HL-60 (cell line): Measurements from ENCODE around the gene KRTAP4-12.
"Not testable (repeated sequence)": the region's sequence is repeated elsewhere in the genome, so short reads cannot be mapped to it uniquely, and the experiment has no call there.

Source experiments
- DNase-seq, 2 experiments: peaks; one replicate each; pipeline ENCODE4 v3.0.0-alpha.2; 2010 to 2020; ENCODE audit warnings: low read depth in 1 of 2, low spot score in 1 of 2
- H3K27ac ChIP-seq: fragments of 250-450 bp; sonication (Bioruptor Pico); replicated peaks from 2 replicates; pipeline ENCODE4 v1.5.1; 2020; ENCODE audit warnings: mild to moderate bottlenecking, moderate library complexity
- H3K27me3 ChIP-seq: fragments of 250-450 bp; sonication (Bioruptor Pico); 2 replicates; pipeline ENCODE4 v1.5.1; 2021; ENCODE audit warnings: mild to moderate bottlenecking, moderate library complexity; ENCODE audit not compliant: insufficient read depth, poor library complexity, severe bottlenecking
- H3K4me3 ChIP-seq: replicated peaks from 2 replicates; pipeline ENCODE4 v1.5.1; 2011; ENCODE audit warnings: mild to moderate bottlenecking, control low read depth, low read length; ENCODE audit not compliant: insufficient read depth
- CTCF ChIP-seq: IDR thresholded peaks from one replicate; pipeline ENCODE4 v1.5.1; 2011; ENCODE audit warnings: low read length, control low read depth, inconsistent platforms; ENCODE audit not compliant: insufficient read depth
- GABPA ChIP-seq: IDR thresholded peaks from 2 replicates; pipeline ENCODE4 v1.6.1; 2012; ENCODE audit warnings: low read depth
- POLR2AphosphoS5 ChIP-seq: IDR thresholded peaks from 2 replicates; pipeline ENCODE4 v1.6.1; 2012; ENCODE audit warnings: low read depth
- REST ChIP-seq: IDR thresholded peaks from 2 replicates; pipeline ENCODE4 v1.6.1; 2012; ENCODE audit warnings: low read depth; ENCODE audit not compliant: insufficient replicate concordance
- SPI1 ChIP-seq: IDR thresholded peaks from 2 replicates; pipeline ENCODE4 v1.6.1; 2012; ENCODE audit warnings: low read depth, mild to moderate bottlenecking, borderline replicate concordance

KRTAP4-12 gene

GRCh38 chr17:41118721-41119120 lies 5.3 kb downstream of the KRTAP4-12 start:
- TF ChIP-seq POLR2AphosphoS5 (no peak), CTCF (no peak), REST (no peak), GABPA (no peak), SPI1 (no peak)
- Histone ChIP-seq H3K4me3 (no peak overlapping the region), H3K27me3 (no peaks in the 10 kb centered on the region), H3K27ac (no peak overlapping the region)
- DNase-seq = no peak

GRCh38 chr17:41117846-41118386 lies 6.1 kb downstream of the KRTAP4-12 start, which contains the start of gene KRTAP4-11:
KRTAP4-11 (minus strand) TSS chr17:41118373; CDS start chr17:41118315, 58 bp downstream.
- H3K4me3 ChIP-seq, H3K27me3 ChIP-seq, DNase-seq, H3K27ac ChIP-seq: not testable (repeated sequence)

- Histone ChIP-seq H3K27me3 (no peaks in the 10 kb centered on the region), H3K4me3 (no peak overlapping the region), H3K27ac (no peak overlapping the region)
- peak in 1 of 2 experiments; percentile 18 for DNase-seq
- TF ChIP-seq REST = no peak
- peak; percentile 56 for TF ChIP-seq SPI1
Measured at GRCh38 chr17:41116297-41116696, 7.7 kb downstream of the KRTAP4-12 start.

- no peaks in the 10 kb centered on the region for H3K27me3 ChIP-seq
- DNase-seq = no peak
Measured at GRCh38 chr17:41111151-41111885, 12.7 kb downstream of the KRTAP4-12 start.

More at GRCh38 chr17:41111151-41111885, 12.7 kb downstream of the KRTAP4-12 start:
- TF ChIP-seq REST (no peak), CTCF (no peak), SPI1 (no peak), POLR2AphosphoS5 (no peak), GABPA (no peak)
- Histone ChIP-seq H3K27ac (no peak overlapping the region), H3K4me3 (no peak overlapping the region)
